ENCODE measurements around the gene KLF5. TPM values are rescaled to one million over a fixed set of nuclear protein-coding genes. Genes with fewer than 3 reads are reported as not detected.

The KLF5 gene
- polyA plus RNA-seq, 3 donors = 1.8 to 6.5 (median 3.6) TPM

DNA sequence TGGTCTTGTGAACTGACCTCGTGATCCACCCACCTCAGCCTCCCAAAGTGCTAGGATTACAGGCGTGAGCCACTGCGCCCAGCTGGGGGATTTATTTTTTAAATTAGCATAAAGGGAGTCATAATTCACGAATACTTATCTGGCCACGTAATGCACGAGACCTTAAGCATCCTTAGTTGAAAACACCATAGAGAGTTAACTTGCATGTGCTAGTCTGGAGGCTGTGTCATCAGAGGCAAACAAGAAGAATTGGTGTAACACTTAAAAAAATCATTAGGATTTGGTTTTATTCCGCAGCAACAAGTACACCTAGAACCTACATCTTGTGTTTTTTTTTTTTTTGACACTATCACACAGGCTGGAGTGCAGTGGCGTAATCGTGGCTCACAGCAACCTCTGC, 19.1 kb downstream of the KLF5 start:
- H3K27me3 ChIP-seq (ENCODE audit: control insufficient read depth in 2 of 2, insufficient read depth in 2 of 2, low read length in 2 of 2) = no peaks in the 10 kb centered on the region
- H3K4me2 ChIP-seq (replicated peaks; ENCODE audit: extremely low read depth, low read length, poor library complexity, severe bottlenecking) = no peak overlapping the region
- WGBS (ENCODE audit: insufficient coverage) = 83% methylated on average over 3 of the region's 9 CpGs
- Mint-ChIP-seq H3K9me3 (peaks cover 0 to 9% (median 3%) of the 10 kb centered on the region in 7 donors), H3K36me3 (peaks cover 2 to 9% of the 10 kb centered on the region in 2 donors), H3K27ac (no peak overlapping the region), H3K4me3 (no peak overlapping the region), H3K27me3 (ENCODE audit: low read depth in 3 of 3) (peaks cover 2 to 5% (median 4%) of the 10 kb centered on the region in 3 donors), H3K4me1 (peaks cover 13% of the 10 kb centered on the region)
- intact Hi-C loops (cut with micrococcal nuclease) = no loop called here
- no peaks in the 10 kb centered on the region for H3K79me2 ChIP-seq (ENCODE audit: insufficient read depth, low read length)
- DNase-seq = no peak
- H4K20me1 ChIP-seq (ENCODE audit: insufficient read depth, low read length) = no peaks in the 10 kb centered on the region
- no peaks in the 10 kb centered on the region for H3K9me3 ChIP-seq (replicated peaks in 1 of 2; ENCODE audit: control insufficient read depth in 1 of 2, insufficient read depth in 1 of 2, low read length in 2 of 2)
- H3K4me3 ChIP-seq (replicated peaks in 1 of 3; ENCODE audit: low read depth in 2 of 3, low read length in 3 of 3) = no peak overlapping the region
- H3K9ac ChIP-seq (ENCODE audit: insufficient read depth, low read length, poor library complexity, severe bottlenecking) = no peak overlapping the region
- H3K36me3 ChIP-seq (replicated peaks in 1 of 2; ENCODE audit: control insufficient read depth in 1 of 2, insufficient read depth in 2 of 2, low read length in 2 of 2) = no peaks in the 10 kb centered on the region
- TF ChIP-seq, protein P1, sequence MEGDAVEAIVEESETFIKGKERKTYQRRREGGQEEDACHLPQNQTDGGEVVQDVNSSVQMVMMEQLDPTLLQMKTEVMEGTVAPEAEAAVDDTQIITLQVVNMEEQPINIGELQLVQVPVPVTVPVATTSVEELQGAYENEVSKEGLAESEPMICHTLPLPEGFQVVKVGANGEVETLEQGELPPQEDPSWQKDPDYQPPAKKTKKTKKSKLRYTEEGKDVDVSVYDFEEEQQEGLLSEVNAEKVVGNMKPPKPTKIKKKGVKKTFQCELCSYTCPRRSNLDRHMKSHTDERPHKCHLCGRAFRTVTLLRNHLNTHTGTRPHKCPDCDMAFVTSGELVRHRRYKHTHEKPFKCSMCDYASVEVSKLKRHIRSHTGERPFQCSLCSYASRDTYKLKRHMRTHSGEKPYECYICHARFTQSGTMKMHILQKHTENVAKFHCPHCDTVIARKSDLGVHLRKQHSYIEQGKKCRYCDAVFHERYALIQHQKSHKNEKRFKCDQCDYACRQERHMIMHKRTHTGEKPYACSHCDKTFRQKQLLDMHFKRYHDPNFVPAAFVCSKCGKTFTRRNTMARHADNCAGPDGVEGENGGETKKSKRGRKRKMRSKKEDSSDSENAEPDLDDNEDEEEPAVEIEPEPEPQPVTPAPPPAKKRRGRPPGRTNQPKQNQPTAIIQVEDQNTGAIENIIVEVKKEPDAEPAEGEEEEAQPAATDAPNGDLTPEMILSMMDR (IDR thresholded peaks at IDR 0.05) = no peak
- no peak overlapping the region for H3K27ac ChIP-seq (ENCODE audit: low read depth in 1 of 2, low read length in 2 of 2)
- peaks cover 0 to 4% of the 10 kb centered on the region in 2 donors for H3K4me1 ChIP-seq (ENCODE audit: control insufficient read depth in 1 of 2, insufficient read depth in 2 of 2, low read length in 2 of 2)
- no peak overlapping the region for H2AFZ ChIP-seq (ENCODE audit: insufficient read depth, low read depth, low read length, poor library complexity, severe bottlenecking)

DNA sequence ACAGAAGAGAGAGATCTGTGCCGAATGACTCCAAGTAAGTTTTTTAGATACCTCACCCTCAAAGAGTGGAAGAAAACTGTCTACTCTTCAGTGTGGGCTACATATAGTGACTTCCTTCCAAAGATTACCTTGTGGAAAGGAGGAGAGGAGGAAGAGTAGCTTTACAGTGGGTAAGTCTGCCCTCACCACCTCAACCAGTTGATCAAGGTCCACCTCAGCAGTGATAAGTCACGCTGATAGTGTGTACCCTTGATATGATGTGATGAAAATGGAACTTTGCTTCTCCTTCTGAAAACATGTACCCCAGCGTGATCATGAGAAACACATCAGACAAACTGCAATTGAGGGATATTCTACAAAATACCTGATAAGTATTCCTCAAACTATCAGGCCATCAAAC, 20.6 kb downstream of the KLF5 start:
- H3K4me1 Mint-ChIP-seq = peaks cover 2% of the 10 kb centered on the region
- H3K9me3 Mint-ChIP-seq = peaks cover 0 to 9% (median 6%) of the 10 kb centered on the region in 7 donors
- H3K36me3 ChIP-seq (replicated peaks in 1 of 2; ENCODE audit: control insufficient read depth in 1 of 2, insufficient read depth in 2 of 2, low read length in 2 of 2) = no peaks in the 10 kb centered on the region
- DNase-seq = no peak
- H3K9ac ChIP-seq (ENCODE audit: insufficient read depth, low read length, poor library complexity, severe bottlenecking) = no peak overlapping the region
- WGBS (ENCODE audit: insufficient coverage) = no CpG with 5 or more reads among the region's 3 CpGs
- no peaks in the 10 kb centered on the region for H3K9me3 ChIP-seq (replicated peaks in 1 of 2; ENCODE audit: control insufficient read depth in 1 of 2, insufficient read depth in 1 of 2, low read length in 2 of 2)
- peaks cover 2 to 5% (median 4%) of the 10 kb centered on the region in 3 donors for H3K27me3 Mint-ChIP-seq (ENCODE audit: low read depth in 3 of 3)
- H2AFZ ChIP-seq (ENCODE audit: insufficient read depth, low read depth, low read length, poor library complexity, severe bottlenecking) = no peak overlapping the region
- H3K79me2 ChIP-seq (ENCODE audit: insufficient read depth, low read length) = no peaks in the 10 kb centered on the region
- H3K4me3 ChIP-seq (replicated peaks in 1 of 3; ENCODE audit: low read depth in 2 of 3, low read length in 3 of 3) = no peak overlapping the region
- H3K4me3 Mint-ChIP-seq = no peak overlapping the region
- H3K36me3 Mint-ChIP-seq = peaks cover 2 to 9% of the 10 kb centered on the region in 2 donors
- intact Hi-C loops (cut with micrococcal nuclease) = no loop called here
- H3K27me3 ChIP-seq (ENCODE audit: control insufficient read depth in 2 of 2, insufficient read depth in 2 of 2, low read length in 2 of 2) = no peaks in the 10 kb centered on the region
- no peak overlapping the region for H3K4me2 ChIP-seq (replicated peaks; ENCODE audit: extremely low read depth, low read length, poor library complexity, severe bottlenecking)
- H3K27ac ChIP-seq (ENCODE audit: low read depth in 1 of 2, low read length in 2 of 2) = no peak overlapping the region
- no peaks in the 10 kb centered on the region for H4K20me1 ChIP-seq (ENCODE audit: insufficient read depth, low read length)
- H3K27ac Mint-ChIP-seq = no peak overlapping the region
- H3K4me1 ChIP-seq (ENCODE audit: control insufficient read depth in 1 of 2, insufficient read depth in 2 of 2, low read length in 2 of 2) = no peaks in the 10 kb centered on the region
- TF ChIP-seq, protein P1 (IDR thresholded peaks at IDR 0.05) = no peak
